Occipital lobe (tissue), 2 donors: ENCODE results near the gene CASP10. TPM values are rescaled to one million over a fixed set of nuclear protein-coding genes. Genes with fewer than 3 reads are reported as not detected.
"Not testable (repeated sequence)": the region's sequence is repeated elsewhere in the genome, so short reads cannot be mapped to it uniquely, and the experiment has no call there.

ENCODE experiments used
- DNase-seq: peaks from one replicate; lab custom pipeline; 2025; lab: John Stamatoyannopoulos, UW
- total RNA-seq: library from RNA; depleted of rRNA; stranded (reverse); fragments of >200 nt; gene quantifications from one replicate; pipeline ENCODE4 v1.2.3, GENCODE V29; 2014

Gene CASP10
- total RNA-seq, 1 donor from 2014 or later: 2.0 TPM

DNA sequence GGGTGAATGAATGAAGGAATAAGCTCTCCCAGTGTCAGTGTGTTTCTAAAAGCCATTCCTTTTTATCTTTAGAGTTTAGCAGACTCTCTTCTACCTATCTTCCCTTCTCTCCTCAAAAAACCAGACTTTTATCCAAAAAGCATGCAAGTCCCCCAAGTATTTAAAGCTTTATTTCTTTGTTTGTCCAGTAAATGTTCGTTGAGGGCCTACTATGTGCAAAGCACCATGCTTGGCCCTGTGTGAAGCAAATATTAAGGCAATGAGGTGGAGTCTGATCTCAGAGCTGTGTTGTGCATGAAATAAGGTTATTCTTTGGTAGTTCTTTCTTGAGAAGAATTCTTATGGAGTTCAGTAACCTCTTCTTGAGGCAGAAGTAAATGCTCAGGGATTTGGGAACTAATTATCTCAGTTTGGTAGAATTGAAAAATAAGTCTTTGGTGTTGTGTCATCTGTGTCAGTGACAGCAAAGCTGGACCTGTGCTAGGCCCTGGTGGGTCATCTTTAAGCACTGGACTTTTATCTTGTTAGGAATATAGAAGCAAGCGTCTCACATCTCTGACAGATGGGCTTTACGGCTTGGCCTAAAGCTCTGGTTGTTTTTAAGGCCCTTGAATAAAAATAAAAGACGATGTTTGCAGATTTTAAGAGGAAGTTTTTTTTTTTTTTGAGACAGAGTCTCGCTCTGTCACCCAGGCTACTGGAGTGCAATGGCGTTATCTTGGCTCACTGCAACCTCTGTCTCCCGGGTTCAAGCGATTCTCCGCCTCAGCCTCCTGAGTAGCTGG is 28.1 kb upstream of the CASP10 start:
- no peak for DNase-seq

DNA sequence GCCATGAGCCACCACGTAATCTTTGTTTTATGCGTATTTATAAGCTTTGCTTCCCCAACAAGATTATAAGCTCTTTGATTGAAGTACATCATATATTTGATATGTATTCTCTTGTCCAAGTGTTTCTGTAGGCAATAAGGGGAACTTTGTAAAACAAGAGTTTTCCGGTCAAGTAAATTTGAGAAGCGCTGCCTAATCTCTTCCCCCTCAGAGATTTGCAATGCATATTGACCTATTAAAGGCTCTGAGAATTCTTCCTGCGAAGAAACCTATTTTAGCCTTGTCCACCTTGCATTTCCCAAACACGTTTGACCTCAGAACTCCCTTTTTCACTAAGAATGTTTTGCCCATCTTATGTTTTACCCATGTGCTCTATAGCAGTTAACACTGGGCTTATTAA is 26.9 kb upstream of the CASP10 start:
- DNase-seq: no peak

DNA sequence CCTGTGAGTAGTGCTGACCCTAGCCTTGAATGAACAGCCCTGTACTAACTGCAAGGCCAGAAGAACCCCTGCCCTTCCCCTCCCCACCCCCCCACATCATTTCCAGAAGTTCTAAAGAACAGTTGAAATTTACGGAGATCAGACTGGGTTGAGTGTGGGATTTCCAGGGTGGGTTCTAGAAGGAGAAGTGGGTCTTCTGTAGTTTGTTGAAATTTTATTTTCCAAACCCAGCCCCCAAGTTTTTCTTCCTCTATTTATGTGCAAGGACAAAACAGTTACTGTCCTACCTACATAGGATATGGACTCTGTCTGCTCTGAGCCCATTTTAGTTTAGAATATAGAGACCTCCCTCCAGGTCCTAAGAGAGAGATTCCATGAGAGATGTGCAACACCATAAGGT is 26.3 kb upstream of the CASP10 start:
- DNase-seq: no peak

DNA sequence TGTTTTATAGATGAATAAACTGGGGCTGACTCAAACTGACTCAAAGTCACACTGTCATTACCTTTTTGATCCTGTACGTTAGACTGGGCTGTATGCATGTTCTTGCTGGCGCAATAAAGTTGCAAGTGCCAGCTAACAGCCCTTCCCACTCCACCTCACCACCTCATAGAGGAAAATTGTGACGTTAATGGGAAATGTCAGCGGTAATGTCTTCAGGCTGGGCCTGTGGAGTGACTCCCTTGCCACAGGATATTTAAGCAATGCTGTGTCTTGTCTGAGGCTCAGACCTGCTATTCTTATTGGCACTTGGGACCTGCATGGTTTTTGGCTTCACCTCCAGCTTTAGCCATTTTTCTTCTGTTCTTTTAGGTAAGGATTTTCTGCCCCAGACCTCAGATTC is 25.2 kb upstream of the CASP10 start:
- DNase-seq: no peak

DNA sequence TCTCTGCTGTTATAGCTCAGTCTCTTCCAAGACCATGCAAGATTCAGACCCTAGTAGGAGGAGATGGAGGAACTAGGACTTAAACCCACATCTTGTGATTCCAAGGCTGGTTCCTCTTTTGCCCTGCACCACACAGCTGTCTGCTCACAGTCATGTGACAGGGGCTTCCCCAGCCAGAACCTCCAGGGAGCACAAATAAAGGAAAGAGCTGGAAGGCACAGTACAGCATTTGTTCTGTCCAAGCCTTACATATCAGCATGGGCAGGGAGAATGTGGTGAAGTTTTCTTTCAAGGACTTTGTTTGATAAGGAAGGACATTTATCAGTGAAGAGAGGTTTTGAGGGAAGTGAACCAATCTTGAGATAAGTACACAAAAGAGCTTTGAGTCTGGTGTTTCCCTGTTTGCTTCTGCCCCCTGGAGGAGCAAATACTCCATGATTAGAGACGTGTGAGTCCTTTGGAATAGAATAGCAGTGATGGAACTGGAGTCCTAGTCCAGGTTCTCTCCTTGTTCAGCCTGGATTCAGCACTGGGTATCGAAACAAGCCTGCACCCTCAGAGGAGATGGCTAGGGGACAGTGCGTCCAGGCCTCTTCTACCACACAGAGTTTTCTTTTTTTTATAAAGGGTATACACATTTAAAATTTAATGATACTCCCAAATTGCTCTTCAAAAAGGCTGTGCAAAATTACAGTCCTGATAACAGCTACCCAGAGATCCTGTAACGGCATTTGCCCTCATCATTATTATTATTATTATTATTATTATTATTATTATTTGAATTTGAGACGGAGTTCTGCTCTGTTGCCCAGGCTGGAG is 24.6 kb upstream of the CASP10 start:
- DNase-seq: peak; percentile 23

DNA sequence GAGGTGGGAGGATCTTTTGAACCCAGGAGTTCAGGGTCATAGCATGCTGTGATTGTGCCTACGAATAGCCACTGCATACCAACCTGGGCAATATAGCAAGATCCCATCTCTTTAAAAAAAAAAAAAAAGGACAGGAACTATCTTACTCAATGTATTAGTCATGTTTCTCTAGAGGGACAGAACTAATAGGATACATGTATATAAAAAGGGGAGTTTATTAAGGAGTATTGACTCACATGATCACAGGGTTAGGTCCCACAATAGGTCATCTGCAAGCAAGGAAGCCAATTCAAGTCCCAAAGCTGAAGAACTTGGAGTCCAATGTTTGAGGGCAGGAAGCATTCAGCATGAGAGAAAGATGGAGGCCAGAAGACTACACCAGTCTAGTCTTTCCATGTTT is 18.8 kb upstream of the CASP10 start:
- no peak for DNase-seq

DNA sequence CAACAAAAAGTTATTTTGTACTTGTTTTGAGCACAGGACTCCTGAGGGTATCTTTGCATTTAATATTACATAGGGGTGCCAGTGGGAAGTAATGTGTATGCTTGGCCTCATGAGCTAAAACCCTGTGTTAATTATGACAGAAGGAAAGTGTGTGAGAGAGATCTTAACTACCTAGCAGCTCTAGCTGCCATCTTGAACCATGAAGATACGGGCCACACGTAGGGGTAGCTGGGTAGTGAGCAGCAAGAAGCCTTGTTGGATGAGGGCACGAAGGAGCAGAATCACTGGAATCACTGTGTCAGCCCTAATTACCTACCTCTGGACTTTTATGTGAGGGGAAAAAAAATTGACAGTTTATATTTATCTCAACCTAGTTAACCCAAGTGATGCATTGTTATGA is 15.4 kb upstream of the CASP10 start:
- DNase-seq: no peak

DNA sequence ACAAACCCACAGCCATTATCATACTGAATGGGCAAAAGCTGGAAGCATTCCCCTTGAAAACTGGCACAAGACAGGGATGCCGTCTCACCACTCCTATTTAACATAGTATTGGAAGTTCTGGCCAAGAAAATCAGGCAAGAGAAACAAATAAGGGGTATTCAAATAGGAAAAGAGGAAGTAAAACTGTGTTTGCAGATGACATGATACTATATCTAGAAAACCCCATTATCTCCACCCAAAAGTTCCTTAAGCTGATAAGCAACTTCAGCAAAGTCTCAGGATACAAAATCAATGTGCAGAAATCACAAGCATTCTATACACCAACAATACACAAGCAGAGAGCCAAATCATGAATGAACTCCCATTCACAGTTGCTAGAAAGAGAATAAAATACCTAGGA is 14.4 kb upstream of the CASP10 start:
- DNase-seq: not testable (repeated sequence)

DNA sequence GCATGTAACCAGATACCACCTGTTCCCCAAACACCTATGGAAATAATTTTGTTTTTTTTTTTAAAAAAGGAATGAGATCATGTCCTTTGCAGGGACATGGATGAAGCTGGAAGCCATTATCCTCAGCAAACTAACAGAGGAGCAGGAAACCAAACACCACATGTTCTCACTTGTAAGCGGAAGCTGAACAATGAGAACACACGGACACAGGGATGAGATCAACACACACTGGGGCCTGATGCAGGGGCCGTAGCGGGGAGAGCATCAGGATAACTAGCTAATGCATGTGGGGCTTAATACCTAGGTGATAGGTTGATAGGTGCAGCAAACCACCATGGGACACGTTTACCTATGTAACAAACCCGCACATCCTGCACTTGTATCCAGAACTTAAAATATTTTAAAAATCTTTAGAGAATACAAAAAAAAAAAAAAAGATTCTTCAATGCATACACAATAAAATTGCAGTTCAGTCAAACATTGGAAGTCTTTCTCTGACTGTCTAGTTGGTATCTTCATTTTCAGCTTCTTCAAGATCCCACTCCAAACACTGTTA is 11.6 kb upstream of the CASP10 start:
- no peak for DNase-seq

DNA sequence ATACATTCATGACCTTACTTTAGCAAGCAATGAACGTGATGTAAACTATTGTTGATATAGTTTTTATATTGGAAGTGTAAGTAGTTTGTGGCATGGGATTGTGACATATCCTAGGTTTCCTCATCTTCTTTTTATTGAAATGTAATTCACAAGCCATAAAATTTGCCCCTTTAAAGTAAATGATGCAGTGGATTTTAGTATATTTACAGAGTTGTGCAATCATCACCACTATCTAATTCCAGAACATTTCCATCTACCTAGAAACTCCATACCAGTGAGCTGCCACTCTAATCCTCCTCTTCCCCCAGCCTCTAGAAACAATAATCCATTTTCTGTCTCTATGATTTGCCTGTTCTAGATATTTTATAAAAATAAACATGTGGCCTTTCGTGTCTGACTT is 10.7 kb upstream of the CASP10 start:
- no peak for DNase-seq

DNA sequence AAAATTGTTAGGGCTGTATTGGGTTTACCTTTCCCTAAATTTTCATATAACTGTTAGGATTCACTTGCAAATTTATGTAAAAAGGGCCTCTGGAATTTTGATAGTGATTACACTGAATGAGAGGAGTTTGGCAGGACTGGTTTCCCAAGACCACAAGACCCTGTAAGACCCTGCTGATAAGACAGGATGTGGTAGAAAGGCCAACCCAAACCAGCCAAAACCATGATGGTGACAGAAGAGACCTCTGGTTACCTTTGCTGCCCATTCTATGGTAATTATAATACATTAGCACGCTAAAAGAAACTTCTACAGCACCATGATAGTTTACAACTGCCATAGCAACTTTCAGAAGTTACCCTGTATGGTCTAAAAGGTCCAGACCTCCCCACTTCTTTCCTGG is 8.3 kb upstream of the CASP10 start:
- DNase-seq: no peak

DNA sequence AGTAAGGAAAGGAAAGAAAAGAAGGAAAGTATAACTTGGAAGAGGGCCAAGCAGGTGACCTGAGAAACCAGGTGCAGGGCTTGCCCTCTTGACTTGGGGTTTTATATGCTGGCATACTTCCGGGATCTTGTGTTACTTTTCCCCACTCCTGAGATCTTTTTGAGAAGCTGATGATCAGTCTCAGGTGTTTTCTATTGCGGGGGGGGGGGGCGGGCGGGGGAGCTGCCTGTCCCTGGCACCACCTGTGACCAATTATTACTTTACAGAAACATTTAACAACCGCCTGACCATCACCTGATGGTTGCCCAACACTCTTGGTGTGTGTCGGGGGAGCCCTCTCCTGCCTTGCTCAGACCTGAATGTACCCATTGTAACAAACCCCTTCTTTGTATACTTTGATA is 6.9 kb upstream of the CASP10 start:
- DNase-seq: no peak

DNA sequence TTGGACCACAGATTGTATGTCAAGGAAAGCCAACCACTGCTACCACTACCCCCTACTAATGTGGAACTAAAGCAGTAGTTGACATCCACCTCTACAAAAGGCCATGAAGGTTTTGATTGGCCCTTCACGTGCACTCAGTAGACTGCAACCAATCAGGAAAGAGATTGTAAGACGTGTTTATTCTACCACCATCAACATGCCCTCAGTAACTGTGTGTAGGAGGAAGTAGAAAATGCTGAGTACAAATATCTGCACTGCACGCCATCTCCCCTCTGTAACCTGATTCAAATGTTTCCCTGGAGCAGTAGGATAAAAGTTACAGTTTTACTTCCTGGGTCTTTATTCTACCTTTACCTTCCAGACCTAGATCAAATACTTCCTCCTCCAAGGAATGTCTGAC is 2.9 kb upstream of the CASP10 start:
- no peak for DNase-seq

DNA sequence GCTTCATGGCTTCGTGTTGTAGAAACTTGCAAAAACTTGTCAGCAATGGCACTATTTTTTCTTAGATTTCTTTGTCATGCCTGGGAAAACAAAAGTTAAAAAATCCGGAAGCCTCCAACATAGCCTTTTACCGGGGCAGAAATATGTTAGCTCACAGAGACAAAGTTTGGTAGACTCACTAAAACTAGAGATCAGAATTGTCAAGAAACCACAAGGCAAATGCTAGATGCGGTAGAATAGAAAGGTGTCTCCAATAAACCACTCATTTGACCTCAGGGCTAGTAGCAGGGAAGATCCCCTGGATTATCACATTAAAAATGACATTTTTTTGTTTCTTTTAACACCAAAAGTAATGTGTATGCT is 405 bp downstream of the CASP10 start:
- no peak for DNase-seq

DNA sequence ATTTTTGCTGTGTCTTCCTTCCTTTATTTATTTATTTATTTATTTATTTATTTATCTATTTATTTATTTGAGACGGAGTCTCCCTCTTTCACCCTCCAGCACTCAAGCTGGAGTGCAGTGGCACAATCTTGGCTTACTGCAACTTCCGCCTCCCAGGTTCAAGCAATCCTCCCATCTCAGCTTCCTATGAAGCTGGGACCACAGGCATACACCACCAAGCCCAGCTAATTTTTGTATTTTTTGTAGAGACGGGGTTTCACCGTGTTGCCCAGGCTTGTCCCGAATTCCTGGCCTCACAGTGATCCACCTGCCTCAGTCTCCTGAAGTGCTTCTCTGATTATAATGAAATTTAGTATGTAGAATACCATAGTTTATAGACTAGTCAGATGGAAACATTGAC is 894 bp downstream of the CASP10 start:
- DNase-seq: not testable (repeated sequence)

DNA sequence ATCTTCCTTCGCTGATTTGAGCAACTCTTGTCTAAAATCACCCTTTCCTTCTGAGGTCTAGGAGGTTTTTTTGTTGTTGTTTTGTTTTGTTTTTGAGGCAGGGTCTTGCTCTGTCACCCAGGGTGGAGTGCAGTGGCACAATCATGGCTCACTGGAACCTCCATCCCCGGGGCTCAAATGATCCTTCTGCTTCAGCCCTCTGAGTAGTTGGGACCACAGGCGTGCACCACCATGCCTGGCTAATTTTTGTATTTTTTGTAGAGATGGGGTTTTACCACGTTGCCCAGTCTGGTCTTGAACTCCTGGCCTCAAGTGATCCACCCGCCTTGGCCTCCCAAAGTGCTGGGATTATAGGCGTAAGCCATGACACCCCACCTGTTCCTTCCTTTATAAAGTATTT is 1.3 kb downstream of the CASP10 start:
- not testable (repeated sequence) for DNase-seq

DNA sequence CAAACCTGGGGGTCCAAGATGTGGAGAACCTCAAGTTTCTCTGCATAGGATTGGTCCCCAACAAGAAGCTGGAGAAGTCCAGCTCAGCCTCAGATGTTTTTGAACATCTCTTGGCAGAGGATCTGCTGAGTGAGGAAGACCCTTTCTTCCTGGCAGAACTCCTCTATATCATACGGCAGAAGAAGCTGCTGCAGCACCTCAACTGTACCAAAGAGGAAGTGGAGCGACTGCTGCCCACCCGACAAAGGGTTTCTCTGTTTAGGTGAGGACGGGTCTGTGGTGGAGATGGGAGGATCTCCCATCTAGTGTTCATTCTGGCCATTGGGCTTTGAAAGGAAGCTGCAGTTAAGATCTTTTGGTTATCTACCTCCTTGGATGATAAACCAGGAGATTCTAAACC is 2.9 kb downstream of the CASP10 start:
- DNase-seq: no peak

DNA sequence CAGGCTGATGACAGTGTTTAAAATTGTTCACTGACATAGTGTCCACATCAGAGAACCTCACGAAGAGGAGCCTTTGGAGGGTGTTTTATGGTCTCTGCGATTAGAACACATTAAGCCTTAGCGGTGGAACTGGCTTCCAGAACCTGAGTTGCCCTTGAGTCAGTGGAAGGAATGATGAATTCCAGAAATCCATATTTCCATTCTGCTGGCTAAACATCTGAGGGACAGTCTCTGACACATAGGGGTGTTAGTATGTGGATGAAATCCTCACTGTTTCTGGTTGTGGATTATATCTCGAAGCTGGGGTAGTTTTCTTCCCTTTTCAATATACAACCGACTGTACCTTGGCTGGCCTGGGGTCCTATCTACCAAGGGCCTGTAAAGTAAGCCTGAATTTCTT is 4.0 kb downstream of the CASP10 start:
- no peak for DNase-seq

DNA sequence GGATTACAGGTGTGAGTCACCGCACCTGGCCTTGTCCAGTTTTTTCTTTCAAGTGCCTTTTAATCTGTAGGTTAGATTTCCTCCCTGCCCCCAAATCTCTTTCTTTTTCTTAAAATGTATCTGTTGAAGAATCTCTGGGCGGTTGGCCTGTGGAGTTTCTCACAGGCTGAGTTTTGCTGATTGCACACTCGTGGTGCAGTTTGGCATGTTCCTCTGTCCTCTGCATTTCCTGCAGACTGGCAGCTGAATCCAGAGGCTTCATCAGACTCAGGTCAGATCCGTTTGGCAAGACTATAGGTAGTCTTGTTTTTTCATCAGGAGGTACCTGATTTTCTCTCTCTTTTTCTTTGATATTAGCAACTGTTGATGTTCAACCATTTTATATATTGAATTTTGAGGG is 5.5 kb downstream of the CASP10 start:
- DNase-seq: no peak

DNA sequence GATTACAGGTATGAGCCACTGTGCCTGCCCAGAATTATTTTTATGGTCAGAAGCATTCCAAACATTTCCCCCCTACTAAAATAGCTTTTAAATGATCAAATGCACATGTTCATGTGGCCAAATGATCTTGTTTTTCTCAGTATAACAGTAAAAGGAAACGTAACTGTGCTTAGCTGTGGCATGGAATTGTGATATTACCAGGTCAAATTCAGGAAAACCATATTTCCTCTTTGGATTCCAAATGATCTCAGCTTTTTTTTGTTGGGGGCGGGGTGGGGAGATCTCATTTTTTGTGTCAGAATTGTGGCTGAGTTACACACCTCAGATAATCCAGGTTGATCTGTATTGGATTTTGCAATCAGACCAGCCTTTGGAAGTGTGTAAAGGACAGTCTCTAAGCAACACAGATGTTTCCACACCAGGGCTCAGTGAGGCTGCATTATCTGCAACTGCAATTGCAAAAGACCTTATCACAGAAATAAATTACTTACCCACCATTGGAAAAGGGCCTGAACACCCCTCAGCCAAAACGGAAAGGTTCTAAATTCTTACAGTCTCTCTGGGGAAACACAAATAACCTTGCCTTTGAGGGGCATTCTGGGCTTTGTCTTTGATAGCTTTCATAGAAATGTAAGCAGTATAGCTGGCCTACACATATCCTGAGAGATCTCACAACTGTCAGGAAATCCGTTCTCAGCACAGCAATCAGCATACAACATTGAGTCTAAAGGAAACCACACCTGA is 8.4 kb downstream of the CASP10 start:
- DNase-seq: no peak

DNA sequence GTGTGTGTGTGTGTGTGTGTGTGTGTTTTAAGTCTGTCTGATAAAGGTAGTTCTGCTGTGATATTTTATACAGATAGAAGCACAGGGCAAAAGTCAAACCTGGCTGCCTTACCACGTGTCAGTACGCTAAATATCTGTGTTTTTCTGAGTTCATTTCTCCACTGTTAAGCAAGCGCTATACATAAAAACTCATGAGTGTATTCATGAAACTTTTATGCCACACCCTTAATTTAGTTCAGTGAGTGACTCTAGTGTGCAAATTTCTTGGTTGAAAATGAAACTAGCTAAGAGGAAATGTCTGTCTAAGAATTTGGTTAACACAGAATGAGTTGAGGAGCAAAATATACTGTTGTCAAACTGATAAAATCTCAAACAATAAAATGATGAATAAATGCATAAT is 11.2 kb downstream of the CASP10 start:
- no peak for DNase-seq

DNA sequence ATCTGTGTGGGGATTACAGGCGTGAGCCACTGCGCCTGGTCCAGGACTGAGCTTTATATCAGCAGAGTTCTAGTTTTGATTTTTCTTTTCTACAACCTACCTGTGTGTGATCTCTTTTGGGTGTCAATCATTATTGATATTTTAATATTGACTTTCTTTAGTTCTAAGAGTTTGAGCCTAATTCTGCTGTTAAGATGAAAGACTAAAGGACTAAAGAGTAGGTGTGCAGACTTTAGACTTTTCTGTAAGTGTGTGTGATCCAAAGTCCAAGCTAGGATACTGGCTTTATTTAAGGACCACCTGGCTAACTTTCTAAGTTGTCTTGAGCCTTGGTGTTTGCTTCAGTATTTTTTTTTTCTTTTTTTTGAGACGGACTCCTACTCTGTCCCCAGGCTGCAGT is 12.4 kb downstream of the CASP10 start:
- DNase-seq: no peak
